ENCODE data around the gene ANLN. TPM values are rescaled to one million over a fixed set of nuclear protein-coding genes. Genes with fewer than 3 reads are reported as not detected.
A peak's percentile ranks its signal among the peaks of the same experiment; 100 is the strongest.
"Not testable (repeated sequence)": the region's sequence is repeated elsewhere in the genome, so short reads cannot be mapped to it uniquely, and the experiment has no call there.

The ANLN gene
- total and polyA plus RNA-seq, 4 donors: 12.4 to 35.5 (median 18.7) TPM

DNA sequence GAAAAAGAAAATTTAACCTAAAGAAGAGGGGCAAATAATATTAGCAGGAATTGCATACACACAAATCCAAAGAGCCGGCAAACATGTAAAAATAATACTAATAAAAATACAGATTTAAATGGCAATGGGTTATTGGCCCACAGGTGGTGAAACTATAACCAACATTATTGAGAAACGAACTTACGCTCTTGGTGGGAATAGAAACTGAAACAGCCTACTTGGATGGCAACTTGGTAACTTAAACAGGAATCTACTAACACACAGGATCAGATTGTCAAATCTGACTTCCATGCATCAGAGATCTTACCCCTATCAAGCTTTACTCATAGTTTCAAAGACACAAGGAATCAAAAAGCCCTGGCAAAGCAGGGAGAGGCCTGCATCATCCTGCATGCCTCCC is 66.5 kb downstream of the ANLN start:
- Histone ChIP-seq H3K4me3 (ENCODE audit: low read depth, low read length) (no peak overlapping the region), H3K27me3 (ENCODE audit: control insufficient read depth, insufficient read depth, low read length) (no peaks in the 10 kb centered on the region), H3K27ac (ENCODE audit: low read depth, low read length) (no peak overlapping the region), H3K36me3 (ENCODE audit: control insufficient read depth, insufficient read depth, low read length) (no peaks in the 10 kb centered on the region), H3K9me3 (ENCODE audit: control insufficient read depth, insufficient read depth, low read length) (no peaks in the 10 kb centered on the region), H3K4me1 (ENCODE audit: control insufficient read depth, insufficient read depth, low read length) (no peaks in the 10 kb centered on the region)
- WGBS (ENCODE audit: insufficient coverage): no CpG with 5 or more reads among the region's 3 CpGs
- DNase-seq (ENCODE audit: low read depth in 4 of 6, low spot score in 6 of 6): no peak

DNA sequence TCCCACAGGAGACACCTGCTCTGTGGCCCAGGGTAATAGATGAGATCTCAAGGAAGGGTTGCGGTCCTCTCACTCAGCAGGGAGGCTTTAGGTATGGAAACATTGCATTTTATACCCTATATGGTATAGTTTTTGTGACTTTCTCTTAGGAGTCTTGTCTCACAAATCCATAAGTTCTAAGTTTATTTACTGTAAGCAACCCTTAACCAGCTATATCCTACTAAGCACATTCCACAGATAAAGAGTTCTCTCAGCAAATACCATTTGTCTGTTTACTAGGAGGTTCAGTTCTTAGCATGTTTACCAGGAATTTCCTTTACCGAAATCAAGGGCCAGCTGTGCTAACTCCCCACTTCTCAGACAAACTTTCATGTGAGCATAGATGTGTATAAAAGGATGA is 66.9 kb downstream of the ANLN start:
- Histone ChIP-seq H3K4me3 (ENCODE audit: low read depth, low read length) (no peak overlapping the region), H3K9me3 (ENCODE audit: control insufficient read depth, insufficient read depth, low read length) (no peaks in the 10 kb centered on the region), H3K4me1 (ENCODE audit: control insufficient read depth, insufficient read depth, low read length) (no peaks in the 10 kb centered on the region), H3K27ac (ENCODE audit: low read depth, low read length) (no peak overlapping the region), H3K27me3 (ENCODE audit: control insufficient read depth, insufficient read depth, low read length) (no peaks in the 10 kb centered on the region), H3K36me3 (ENCODE audit: control insufficient read depth, insufficient read depth, low read length) (no peaks in the 10 kb centered on the region)
- no CpG with 5 or more reads among the region's 2 CpGs for WGBS (ENCODE audit: insufficient coverage)
- DNase-seq (ENCODE audit: low read depth in 4 of 6, low spot score in 6 of 6): no peak

DNA sequence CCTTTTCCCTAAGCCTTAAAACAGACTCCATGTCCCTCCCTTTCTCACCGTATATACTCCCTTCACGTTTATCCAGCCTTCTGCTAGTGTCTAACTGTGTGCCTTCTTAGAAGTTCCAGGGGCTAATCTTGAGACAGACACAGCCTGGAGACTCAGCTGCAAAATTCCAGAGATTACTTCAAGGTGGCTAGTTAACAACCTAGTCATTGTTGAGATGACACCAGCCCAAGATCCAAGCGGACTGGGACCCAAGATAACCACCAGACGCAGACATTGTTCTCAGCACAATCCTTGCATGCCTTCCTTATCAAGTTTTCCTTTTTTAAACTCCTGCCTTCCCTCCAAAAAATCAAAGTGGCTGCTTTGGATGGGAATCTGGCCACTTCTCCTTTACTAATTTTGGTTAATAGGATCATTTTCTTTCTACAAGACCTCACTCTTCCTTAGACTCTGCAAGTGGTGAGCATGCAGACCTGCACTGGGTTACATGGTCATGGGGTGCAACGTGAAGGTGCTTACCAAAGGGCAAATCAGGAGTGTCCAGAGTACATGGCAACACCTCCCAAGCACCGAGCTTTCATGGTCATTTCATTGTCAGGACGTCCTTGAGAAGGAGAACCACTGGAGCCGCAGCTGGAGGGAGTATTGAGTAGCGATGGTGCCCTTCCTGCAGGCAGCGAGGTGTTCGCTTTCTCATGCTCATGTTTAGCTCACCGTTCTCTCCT is 69.7 kb downstream of the ANLN start:
- 93% methylated on average over 6 of the region's 12 CpGs for WGBS (ENCODE audit: insufficient coverage)
- DNase-seq (ENCODE audit: low read depth in 4 of 6, low spot score in 6 of 6): no peak

DNA sequence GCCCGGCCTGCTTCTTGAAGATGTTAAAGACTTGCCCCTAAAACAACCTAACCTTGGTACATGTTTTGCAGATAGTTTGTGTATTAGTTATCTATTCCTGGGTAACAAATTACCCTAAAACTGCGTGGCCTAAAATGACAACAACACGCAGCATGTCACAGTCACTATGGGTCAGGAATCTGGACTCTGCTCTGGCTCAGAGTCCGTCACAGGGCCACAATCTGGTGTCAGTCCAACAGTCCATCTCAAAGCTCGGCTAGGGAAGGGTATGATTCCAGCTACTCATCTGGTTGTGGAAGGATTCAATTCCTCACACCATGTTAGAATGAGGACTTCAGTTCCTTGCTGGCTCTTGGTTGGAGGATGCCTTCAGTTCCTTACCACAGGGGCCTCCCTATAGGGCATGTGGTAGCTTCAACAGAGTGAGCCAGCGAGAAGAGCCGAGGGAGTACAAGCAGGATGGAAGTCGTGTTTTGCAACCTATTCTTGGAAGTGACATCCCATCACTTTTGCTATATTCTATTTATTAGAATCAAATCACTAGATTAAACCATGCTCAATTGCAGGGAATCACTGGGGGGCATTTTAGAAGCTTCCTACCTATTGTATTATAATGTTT is 71.3 kb downstream of the ANLN start:
- DNase-seq (ENCODE audit: low read depth in 4 of 6, low spot score in 6 of 6): no peak
- Histone ChIP-seq H3K36me3 (ENCODE audit: control insufficient read depth, insufficient read depth, low read length) (no peaks in the 10 kb centered on the region), H3K4me3 (ENCODE audit: low read depth, low read length) (no peak overlapping the region), H3K27me3 (ENCODE audit: control insufficient read depth, insufficient read depth, low read length) (no peaks in the 10 kb centered on the region), H3K27ac (ENCODE audit: low read depth, low read length) (no peak overlapping the region), H3K9me3 (ENCODE audit: control insufficient read depth, insufficient read depth, low read length) (no peaks in the 10 kb centered on the region), H3K4me1 (ENCODE audit: control insufficient read depth, insufficient read depth, low read length) (no peaks in the 10 kb centered on the region)
- WGBS (ENCODE audit: insufficient coverage): 96% methylated on average over 3 of the region's 8 CpGs

More for the DNA sequence above, 69.7 kb downstream of the ANLN start:
- Histone ChIP-seq H3K27me3 (ENCODE audit: control insufficient read depth, insufficient read depth, low read length) (no peaks in the 10 kb centered on the region), H3K36me3 (ENCODE audit: control insufficient read depth, insufficient read depth, low read length) (no peaks in the 10 kb centered on the region), H3K4me3 (ENCODE audit: low read depth, low read length) (no peak overlapping the region), H3K27ac (ENCODE audit: low read depth, low read length) (no peak overlapping the region), H3K9me3 (ENCODE audit: control insufficient read depth, insufficient read depth, low read length) (no peaks in the 10 kb centered on the region), H3K4me1 (ENCODE audit: control insufficient read depth, insufficient read depth, low read length) (no peaks in the 10 kb centered on the region)

DNA sequence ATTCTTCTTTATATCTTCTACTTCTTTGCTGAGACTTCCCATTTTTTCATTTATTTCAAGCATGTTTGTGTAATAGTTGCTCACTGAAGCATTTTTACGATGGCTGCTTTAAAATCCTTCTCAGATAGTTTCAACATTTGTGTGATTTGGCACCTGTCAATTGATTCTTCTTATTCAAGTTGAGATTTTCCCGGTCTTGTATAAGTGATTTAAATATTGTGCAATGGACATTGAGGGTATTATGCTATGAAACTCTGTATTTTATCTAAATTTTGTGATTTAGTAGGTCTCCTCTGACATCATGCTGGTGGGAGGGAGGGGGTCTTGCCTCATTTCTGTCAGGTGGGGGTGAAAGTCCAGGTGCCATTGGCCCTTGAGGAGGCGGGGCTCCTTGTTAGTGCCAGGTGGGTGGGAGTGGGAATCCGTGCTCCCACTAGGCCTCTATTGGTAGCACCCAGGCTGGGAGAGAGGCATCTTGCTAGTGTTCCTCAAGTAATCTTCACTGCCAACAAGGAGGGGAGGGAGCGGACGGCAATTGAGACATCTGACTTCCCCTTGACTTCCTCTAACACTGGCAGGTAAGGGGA is 73.0 kb downstream of the ANLN start:
- H3K4me1 ChIP-seq (ENCODE audit: control insufficient read depth, insufficient read depth, low read length): no peaks in the 10 kb centered on the region
- 86% methylated on average over 3 of the region's 6 CpGs for WGBS (ENCODE audit: insufficient coverage)
- no peaks in the 10 kb centered on the region for H3K9me3 ChIP-seq (ENCODE audit: control insufficient read depth, insufficient read depth, low read length)
- no peak overlapping the region for H3K4me3 ChIP-seq (ENCODE audit: low read depth, low read length)
- H3K27ac ChIP-seq (ENCODE audit: low read depth, low read length): no peak overlapping the region
- H3K27me3 ChIP-seq (ENCODE audit: control insufficient read depth, insufficient read depth, low read length): no peaks in the 10 kb centered on the region
- no peak for DNase-seq (ENCODE audit: low read depth in 4 of 6, low spot score in 6 of 6)
- H3K36me3 ChIP-seq (ENCODE audit: control insufficient read depth, insufficient read depth, low read length): no peaks in the 10 kb centered on the region

DNA sequence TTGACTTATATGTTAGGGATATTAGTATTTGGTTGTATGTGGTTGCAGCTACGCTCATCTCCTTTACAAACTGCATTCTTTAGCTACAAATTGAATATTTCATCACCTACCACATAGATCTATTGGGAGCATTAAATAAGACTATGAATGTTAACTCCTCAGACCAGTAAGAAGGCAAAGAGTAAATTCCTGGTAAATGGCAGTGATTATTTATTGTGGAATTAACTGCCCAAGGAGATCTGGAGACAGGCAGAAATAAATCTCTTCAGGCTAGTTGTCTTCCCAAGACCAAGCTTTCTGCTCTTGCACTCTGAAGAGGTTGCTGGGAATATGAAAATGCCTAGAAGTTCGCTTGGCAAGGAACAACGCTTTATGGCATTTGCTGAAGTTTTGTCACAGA is 74.6 kb downstream of the ANLN start:
- WGBS (ENCODE audit: insufficient coverage): no CpG with 5 or more reads among the region's 3 CpGs
- DNase-seq (ENCODE audit: low read depth in 4 of 6, low spot score in 6 of 6): peak in 1 of 6 donors; percentile 26

DNA sequence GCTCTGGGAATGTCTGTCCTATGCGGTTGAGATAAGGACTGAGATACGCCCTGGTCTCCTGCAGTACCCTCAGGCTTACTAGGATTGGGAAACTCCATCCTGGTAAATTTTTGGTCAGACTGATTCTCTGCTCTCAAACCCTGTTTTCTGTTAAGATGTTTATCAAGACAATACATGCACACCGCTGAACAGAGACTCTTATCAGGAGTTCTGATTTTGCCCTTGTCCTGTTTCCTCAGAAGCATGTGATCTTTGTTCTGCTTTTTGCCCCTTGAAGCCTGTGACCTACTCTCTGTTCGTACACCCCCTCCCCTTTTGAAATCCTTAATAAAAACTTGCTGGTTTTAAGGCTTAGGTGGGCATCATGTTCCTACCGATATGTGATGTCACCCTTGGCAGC is 76.3 kb downstream of the ANLN start:
- not testable (repeated sequence) for H3K4me1 ChIP-seq (ENCODE audit: control insufficient read depth, insufficient read depth, low read length); H3K9me3 ChIP-seq (ENCODE audit: control insufficient read depth, insufficient read depth, low read length); H3K27ac ChIP-seq (ENCODE audit: low read depth, low read length); H3K27me3 ChIP-seq (ENCODE audit: control insufficient read depth, insufficient read depth, low read length); H3K36me3 ChIP-seq (ENCODE audit: control insufficient read depth, insufficient read depth, low read length); DNase-seq (ENCODE audit: low read depth in 4 of 6, low spot score in 6 of 6); H3K4me3 ChIP-seq (ENCODE audit: low read depth, low read length)
- 100% methylated on average over 5 of the region's 5 CpGs for WGBS (ENCODE audit: insufficient coverage)

More for the DNA sequence above, 74.6 kb downstream of the ANLN start:
- Histone ChIP-seq H3K4me1 (ENCODE audit: control insufficient read depth, insufficient read depth, low read length) (no peaks in the 10 kb centered on the region), H3K27ac (ENCODE audit: low read depth, low read length) (no peak overlapping the region), H3K27me3 (ENCODE audit: control insufficient read depth, insufficient read depth, low read length) (no peaks in the 10 kb centered on the region), H3K36me3 (ENCODE audit: control insufficient read depth, insufficient read depth, low read length) (no peaks in the 10 kb centered on the region), H3K4me3 (ENCODE audit: low read depth, low read length) (no peak overlapping the region), H3K9me3 (ENCODE audit: control insufficient read depth, insufficient read depth, low read length) (no peaks in the 10 kb centered on the region)

DNA sequence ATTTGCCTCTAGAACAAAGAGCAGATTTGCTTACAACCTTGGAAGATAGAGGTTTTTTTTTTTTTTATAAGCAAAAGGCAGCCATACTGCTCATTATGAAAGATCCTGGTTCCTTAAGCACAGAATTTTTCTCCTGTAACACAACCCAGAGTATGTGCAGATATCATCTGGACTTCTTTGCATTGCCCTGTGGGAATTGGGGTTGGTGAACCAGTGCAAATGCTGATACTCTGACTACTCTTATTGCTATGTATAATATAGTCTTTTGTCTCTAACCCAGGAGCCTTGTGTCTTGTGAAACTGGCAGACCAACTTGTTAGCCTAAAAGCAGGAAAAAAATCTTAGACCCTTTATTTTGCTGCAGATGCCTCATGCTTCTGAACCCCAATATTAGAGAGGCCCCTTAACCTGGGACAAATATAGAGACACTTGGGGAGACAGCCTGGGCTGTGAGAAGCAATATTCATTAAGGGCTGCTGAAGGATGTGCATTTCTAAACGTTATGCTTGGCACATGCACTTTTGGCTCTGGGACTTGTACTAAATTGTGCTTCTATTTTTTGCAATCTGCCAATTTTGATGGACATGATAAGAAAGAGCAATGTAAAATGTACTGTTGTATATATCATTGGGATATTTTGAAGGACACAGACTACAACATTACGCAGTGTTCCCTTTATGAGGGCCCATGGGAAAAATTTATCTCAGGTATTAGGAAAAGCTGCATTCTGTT is 78.9 kb downstream of the ANLN start:
- no peaks in the 10 kb centered on the region for H3K36me3 ChIP-seq (ENCODE audit: control insufficient read depth, insufficient read depth, low read length)
- H3K27ac ChIP-seq (ENCODE audit: low read depth, low read length): no peak overlapping the region
- no peaks in the 10 kb centered on the region for H3K27me3 ChIP-seq (ENCODE audit: control insufficient read depth, insufficient read depth, low read length)
- no peaks in the 10 kb centered on the region for H3K4me1 ChIP-seq (ENCODE audit: control insufficient read depth, insufficient read depth, low read length)
- H3K4me3 ChIP-seq (ENCODE audit: low read depth, low read length): no peak overlapping the region
- no peaks in the 10 kb centered on the region for H3K9me3 ChIP-seq (ENCODE audit: control insufficient read depth, insufficient read depth, low read length)
- DNase-seq (ENCODE audit: low read depth in 4 of 6, low spot score in 6 of 6): peak in 1 of 6 donors; percentile 35
- WGBS (ENCODE audit: insufficient coverage): 25% methylated on average over 1 of the region's 2 CpGs

DNA sequence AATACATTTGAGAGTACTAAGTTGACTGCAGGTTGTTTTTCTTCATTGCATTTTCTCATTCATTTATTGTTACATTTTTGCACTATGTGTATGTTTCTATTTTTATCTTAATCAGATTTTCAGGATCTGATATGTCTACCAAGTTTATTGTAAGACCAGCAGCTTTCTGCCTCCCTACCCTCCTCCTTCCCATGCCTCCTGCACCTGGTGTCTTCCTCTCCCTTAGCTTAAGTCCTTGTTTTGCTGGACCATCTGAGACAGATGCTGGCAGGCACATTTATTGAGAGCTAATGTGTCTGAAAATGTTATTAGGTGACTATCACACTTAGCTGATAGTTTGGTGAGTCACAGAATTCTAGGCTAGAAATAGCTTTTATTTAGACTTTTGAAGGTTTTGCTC is 79.6 kb downstream of the ANLN start:
- no peak overlapping the region for H3K27ac ChIP-seq (ENCODE audit: low read depth, low read length)
- H3K27me3 ChIP-seq (ENCODE audit: control insufficient read depth, insufficient read depth, low read length): no peaks in the 10 kb centered on the region
- H3K4me3 ChIP-seq (ENCODE audit: low read depth, low read length): no peak overlapping the region
- H3K9me3 ChIP-seq (ENCODE audit: control insufficient read depth, insufficient read depth, low read length): no peaks in the 10 kb centered on the region
- H3K4me1 ChIP-seq (ENCODE audit: control insufficient read depth, insufficient read depth, low read length): no peaks in the 10 kb centered on the region
- no peaks in the 10 kb centered on the region for H3K36me3 ChIP-seq (ENCODE audit: control insufficient read depth, insufficient read depth, low read length)
- no peak for DNase-seq (ENCODE audit: low read depth in 4 of 6, low spot score in 6 of 6)
